ENCODE data around the gene FGF3.

FGF3 gene

GRCh38 chr11:69788956-69789355, 30.3 kb downstream of the FGF3 start:
- TF ChIP-seq, protein P1, sequence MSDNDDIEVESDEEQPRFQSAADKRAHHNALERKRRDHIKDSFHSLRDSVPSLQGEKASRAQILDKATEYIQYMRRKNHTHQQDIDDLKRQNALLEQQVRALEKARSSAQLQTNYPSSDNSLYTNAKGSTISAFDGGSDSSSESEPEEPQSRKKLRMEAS (IDR thresholded peaks at IDR 0.05): no peak
- TF ChIP-seq EP300 (IDR thresholded peaks at IDR 0.05; ENCODE audit: borderline replicate concordance) (no peak), ZBTB7A (IDR thresholded peaks at IDR 0.05; ENCODE audit: low read depth) (no peak), CREB1 (IDR thresholded peaks at IDR 0.05; ENCODE audit: low read depth) (no peak), TCF12 (IDR thresholded peaks at IDR 0.05; ENCODE audit: low read depth) (no peak), YY1 (IDR thresholded peaks at IDR 0.05; ENCODE audit: low read depth) (no peak), RAD21 (IDR thresholded peaks at IDR 0.05; ENCODE audit: low read depth) (no peak), CEBPB (IDR thresholded peaks at IDR 0.05) (no peak), NFIC (IDR thresholded peaks at IDR 0.05) (no peak), TEAD4 (IDR thresholded peaks at IDR 0.05) (no peak), TAF1 (IDR thresholded peaks at IDR 0.05; ENCODE audit: low read depth) (no peak), EGR1 (IDR thresholded peaks at IDR 0.05) (no peak), FOXM1 (IDR thresholded peaks at IDR 0.05; ENCODE audit: borderline replicate concordance, low read depth) (no peak), REST (IDR thresholded peaks at IDR 0.05; ENCODE audit: low read depth) (no peak)
- TF ChIP-seq, protein P2, sequence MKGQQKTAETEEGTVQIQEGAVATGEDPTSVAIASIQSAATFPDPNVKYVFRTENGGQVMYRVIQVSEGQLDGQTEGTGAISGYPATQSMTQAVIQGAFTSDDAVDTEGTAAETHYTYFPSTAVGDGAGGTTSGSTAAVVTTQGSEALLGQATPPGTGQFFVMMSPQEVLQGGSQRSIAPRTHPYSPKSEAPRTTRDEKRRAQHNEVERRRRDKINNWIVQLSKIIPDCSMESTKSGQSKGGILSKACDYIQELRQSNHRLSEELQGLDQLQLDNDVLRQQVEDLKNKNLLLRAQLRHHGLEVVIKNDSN (IDR thresholded peaks at IDR 0.05): no peak

DNA sequence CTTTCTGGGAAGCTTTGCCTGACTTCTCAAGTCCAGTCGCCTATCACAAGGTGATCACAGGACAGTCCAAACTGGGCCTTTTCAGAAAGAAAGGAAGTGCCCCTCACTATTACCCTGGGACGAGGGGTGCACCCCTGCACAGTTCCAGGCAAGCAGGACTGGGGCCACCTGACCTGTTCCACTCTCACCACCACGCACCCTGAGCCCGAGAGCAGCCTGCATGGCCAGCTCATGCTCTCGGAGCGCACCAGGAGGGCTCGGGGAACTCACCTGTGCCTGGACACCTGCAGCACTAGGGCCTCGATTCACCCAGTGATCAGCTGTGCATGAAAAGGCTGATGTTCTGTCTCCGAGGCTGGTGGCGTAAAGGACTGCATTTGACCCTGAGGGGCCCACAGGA, 31.3 kb downstream of the FGF3 start:
- no peak for TF ChIP-seq FOXM1 (IDR thresholded peaks at IDR 0.05; ENCODE audit: borderline replicate concordance, low read depth)
- TF ChIP-seq YY1 (IDR thresholded peaks at IDR 0.05; ENCODE audit: low read depth): no peak
- TF ChIP-seq NFIC (IDR thresholded peaks at IDR 0.05): no peak
- no peak for TF ChIP-seq TEAD4 (IDR thresholded peaks at IDR 0.05)
- TF ChIP-seq, protein P1 (IDR thresholded peaks at IDR 0.05): no peak
- no peak for TF ChIP-seq CEBPB (IDR thresholded peaks at IDR 0.05)
- no peak for TF ChIP-seq ZBTB7A (IDR thresholded peaks at IDR 0.05; ENCODE audit: low read depth)
- no peak for TF ChIP-seq EGR1 (IDR thresholded peaks at IDR 0.05)
- no peak for TF ChIP-seq CREB1 (IDR thresholded peaks at IDR 0.05; ENCODE audit: low read depth)
- TF ChIP-seq, protein P2 (IDR thresholded peaks at IDR 0.05): no peak
- no peak for TF ChIP-seq REST (IDR thresholded peaks at IDR 0.05; ENCODE audit: low read depth)
- no peak for TF ChIP-seq TAF1 (IDR thresholded peaks at IDR 0.05; ENCODE audit: low read depth)
- TF ChIP-seq TCF12 (IDR thresholded peaks at IDR 0.05; ENCODE audit: low read depth): no peak
- no peak for TF ChIP-seq RAD21 (IDR thresholded peaks at IDR 0.05; ENCODE audit: low read depth)
- no peak for TF ChIP-seq EP300 (IDR thresholded peaks at IDR 0.05; ENCODE audit: borderline replicate concordance)

DNA sequence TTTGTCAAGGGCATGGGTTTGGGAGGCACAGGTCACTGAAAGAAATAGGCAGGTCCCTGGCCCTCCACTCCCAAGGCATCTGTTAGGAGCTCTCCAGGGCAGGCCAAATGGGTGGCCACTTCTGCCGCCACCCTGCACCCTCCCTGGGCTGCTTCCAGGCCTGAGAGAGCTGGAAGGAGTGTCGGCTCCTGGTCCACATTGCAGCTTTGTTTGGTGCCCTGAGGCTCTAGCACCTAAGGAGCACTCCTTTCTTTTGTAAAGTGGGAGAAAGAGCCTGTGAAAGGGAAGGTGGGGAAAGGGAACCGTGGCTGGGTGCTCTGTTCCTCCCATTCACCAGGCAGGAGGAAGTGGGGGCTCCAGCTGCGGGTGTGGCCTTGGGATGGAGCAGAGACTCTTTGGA, 31.8 kb downstream of the FGF3 start:
- TF ChIP-seq ZBTB7A (IDR thresholded peaks at IDR 0.05; ENCODE audit: low read depth): no peak
- TF ChIP-seq FOXM1 (IDR thresholded peaks at IDR 0.05; ENCODE audit: borderline replicate concordance, low read depth): no peak
- no peak for TF ChIP-seq CREB1 (IDR thresholded peaks at IDR 0.05; ENCODE audit: low read depth)

DNA sequence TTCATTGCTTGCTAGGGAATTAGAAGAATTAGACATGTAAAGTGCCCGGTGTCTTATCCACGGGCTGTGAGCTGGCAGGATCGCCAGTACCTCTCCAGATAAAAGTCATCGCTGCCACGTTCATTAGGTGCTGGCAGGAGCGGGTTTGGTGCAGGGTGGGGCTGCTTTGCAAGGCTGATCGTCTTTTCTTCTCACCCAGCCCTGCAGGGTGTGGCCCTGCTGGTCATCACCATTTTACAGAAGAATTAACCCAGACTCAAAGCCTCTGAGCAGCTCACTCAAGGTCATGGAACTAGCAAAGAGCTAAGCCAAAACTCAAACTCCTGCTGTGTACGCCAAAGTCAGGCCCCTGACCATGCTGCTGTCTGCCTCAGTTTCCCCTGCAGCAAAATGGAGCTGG, 38.0 kb downstream of the FGF3 start:
- TF ChIP-seq NFIC (IDR thresholded peaks at IDR 0.05) (no peak), ZBTB7A (IDR thresholded peaks at IDR 0.05; ENCODE audit: low read depth) (no peak), CREB1 (IDR thresholded peaks at IDR 0.05; ENCODE audit: low read depth) (no peak), RAD21 (IDR thresholded peaks at IDR 0.05; ENCODE audit: low read depth) (no peak)

DNA sequence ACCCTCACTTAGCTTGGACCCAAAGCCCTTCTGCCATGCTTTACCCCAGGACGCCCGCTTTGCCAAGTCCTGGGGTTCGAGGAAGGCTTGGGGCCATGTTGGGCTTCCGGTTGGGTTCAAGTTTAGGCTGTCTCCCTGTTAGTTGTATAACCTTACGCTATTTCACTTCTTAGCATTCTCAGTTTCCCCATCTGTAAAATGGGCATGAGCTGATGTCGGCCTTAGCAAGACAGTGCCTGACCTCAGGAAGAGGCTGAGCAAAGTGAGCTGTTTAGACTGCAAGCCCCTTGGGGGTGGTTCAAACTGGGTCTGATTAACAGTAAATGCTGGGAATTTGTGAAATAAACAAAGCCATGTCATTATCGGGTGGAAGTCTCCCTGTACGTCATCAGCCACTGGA, 40.8 kb downstream of the FGF3 start:
- TF ChIP-seq, protein P2 (IDR thresholded peaks at IDR 0.05): no peak
- TF ChIP-seq TAF1 (IDR thresholded peaks at IDR 0.05; ENCODE audit: low read depth) (no peak), RAD21 (IDR thresholded peaks at IDR 0.05; ENCODE audit: low read depth) (no peak), FOXM1 (IDR thresholded peaks at IDR 0.05; ENCODE audit: borderline replicate concordance, low read depth) (no peak)

GRCh38 chr11:69775163-69775755, 44.0 kb downstream of the FGF3 start, which contains the start of gene FGF4:
TSS of gene FGF4 (minus strand) at chr11:69775341. CDS start at chr11:69775084, 257 bp downstream.
- TF ChIP-seq TCF12 (IDR thresholded peaks at IDR 0.05; ENCODE audit: low read depth): no peak
- no peak for TF ChIP-seq EGR1 (IDR thresholded peaks at IDR 0.05)
